GM21367 (cell line): ENCODE data around the gene FOSL1.
"Not testable (repeated sequence)": the region's sequence is repeated elsewhere in the genome, so short reads cannot be mapped to it uniquely, and the experiment has no call there.

Source experiments
- ATAC-seq: cut with Tn5 transposase; IDR thresholded peaks from one replicate; pipeline ENCODE4 v1.9.1; 2021; ENCODE audit not compliant: unreplicated experiment

FOSL1 gene

GRCh38 chr11:65896034-65896999 lies 3.9 kb downstream of the FOSL1 start:
- ATAC-seq = no peak

GRCh38 chr11:65895482-65895981 lies 4.7 kb downstream of the FOSL1 start:
- ATAC-seq = no peak

GRCh38 chr11:65894034-65894591 lies 6.1 kb downstream of the FOSL1 start:
- ATAC-seq = no peak

GRCh38 chr11:65892661-65893317 lies 7.4 kb downstream of the FOSL1 start:
- no peak for ATAC-seq

GRCh38 chr11:65892137-65892540 lies 8.0 kb downstream of the FOSL1 start:
- not testable (repeated sequence) for ATAC-seq

GRCh38 chr11:65891219-65892136 lies 8.7 kb downstream of the FOSL1 start:
- ATAC-seq = no peak

- peak; percentile 40 for ATAC-seq
Observed at GRCh38 chr11:65890324-65891218, 9.6 kb downstream of the FOSL1 start, which contains the start of gene CCDC85B. CCDC85B (plus strand) TSS chr11:65890673; CDS start chr11:65890784, 111 bp downstream.

- ATAC-seq = peak; percentile 32
Observed at GRCh38 chr11:65888163-65888814, 11.9 kb downstream of the FOSL1 start, which contains the start of gene FIBP. FIBP (minus strand) TSS chr11:65888471; CDS start chr11:65888418, 53 bp downstream.

- no peak for ATAC-seq
Observed at GRCh38 chr11:65887723-65888162, 12.4 kb downstream of the FOSL1 start.

- no peak for ATAC-seq
Observed at GRCh38 chr11:65886826-65887722, 13.1 kb downstream of the FOSL1 start.

- ATAC-seq = no peak
Observed at GRCh38 chr11:65885808-65886536, 14.2 kb downstream of the FOSL1 start.

GRCh38 chr11:65885231-65885630 lies 15.0 kb downstream of the FOSL1 start:
- ATAC-seq = no peak

GRCh38 chr11:65884716-65885092 lies 15.5 kb downstream of the FOSL1 start:
- ATAC-seq = no peak

GRCh38 chr11:65883786-65884715 lies 16.1 kb downstream of the FOSL1 start:
- ATAC-seq = no peak

- ATAC-seq = no peak
Observed at GRCh38 chr11:65883058-65883761, 17.0 kb downstream of the FOSL1 start.
